ENCODE measurements around the gene IFTAP. TPM values are rescaled to one million over a fixed set of nuclear protein-coding genes. Genes with fewer than 3 reads are reported as not detected.

IFTAP gene
- total and polyA plus RNA-seq, 2 of the 13 experiments (the other 11 are each of a cell fraction or from before 2014, with no cell fraction given) = 11.3 to 29.4 TPM

DNA sequence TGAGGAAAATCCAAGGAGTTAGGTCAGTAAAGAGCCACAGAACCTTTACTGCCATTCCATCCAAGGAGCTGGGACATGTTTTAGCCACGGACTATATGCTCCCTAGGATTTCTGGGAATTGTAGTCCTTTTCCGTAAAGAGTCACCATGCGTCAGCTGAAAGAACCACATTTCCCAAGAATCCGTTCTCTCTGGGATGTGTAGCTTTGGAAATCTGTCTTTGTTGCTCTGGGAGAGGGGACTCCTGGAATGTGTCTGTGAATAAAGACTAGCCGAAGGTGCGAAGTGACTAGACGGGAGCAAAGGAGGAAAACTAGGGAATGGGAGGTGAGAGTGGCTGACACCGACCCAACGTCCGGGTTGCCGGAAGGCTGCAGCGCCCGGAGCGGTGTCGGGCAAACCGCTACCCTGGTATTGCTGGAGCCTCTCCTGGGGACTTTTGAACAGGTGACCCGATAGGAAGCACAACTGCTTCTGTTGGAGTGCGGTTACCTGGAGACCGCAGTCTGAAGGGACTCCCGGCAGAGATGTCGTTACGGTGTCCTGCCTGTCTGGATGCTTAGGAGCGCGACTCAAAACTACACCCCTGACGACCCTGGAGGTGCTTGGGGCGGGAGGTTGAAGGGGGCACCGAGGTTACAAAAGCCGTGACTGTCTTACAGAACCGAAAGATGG is at the start of gene IFTAP (continued):
- TF ChIP-seq, protein P1, sequence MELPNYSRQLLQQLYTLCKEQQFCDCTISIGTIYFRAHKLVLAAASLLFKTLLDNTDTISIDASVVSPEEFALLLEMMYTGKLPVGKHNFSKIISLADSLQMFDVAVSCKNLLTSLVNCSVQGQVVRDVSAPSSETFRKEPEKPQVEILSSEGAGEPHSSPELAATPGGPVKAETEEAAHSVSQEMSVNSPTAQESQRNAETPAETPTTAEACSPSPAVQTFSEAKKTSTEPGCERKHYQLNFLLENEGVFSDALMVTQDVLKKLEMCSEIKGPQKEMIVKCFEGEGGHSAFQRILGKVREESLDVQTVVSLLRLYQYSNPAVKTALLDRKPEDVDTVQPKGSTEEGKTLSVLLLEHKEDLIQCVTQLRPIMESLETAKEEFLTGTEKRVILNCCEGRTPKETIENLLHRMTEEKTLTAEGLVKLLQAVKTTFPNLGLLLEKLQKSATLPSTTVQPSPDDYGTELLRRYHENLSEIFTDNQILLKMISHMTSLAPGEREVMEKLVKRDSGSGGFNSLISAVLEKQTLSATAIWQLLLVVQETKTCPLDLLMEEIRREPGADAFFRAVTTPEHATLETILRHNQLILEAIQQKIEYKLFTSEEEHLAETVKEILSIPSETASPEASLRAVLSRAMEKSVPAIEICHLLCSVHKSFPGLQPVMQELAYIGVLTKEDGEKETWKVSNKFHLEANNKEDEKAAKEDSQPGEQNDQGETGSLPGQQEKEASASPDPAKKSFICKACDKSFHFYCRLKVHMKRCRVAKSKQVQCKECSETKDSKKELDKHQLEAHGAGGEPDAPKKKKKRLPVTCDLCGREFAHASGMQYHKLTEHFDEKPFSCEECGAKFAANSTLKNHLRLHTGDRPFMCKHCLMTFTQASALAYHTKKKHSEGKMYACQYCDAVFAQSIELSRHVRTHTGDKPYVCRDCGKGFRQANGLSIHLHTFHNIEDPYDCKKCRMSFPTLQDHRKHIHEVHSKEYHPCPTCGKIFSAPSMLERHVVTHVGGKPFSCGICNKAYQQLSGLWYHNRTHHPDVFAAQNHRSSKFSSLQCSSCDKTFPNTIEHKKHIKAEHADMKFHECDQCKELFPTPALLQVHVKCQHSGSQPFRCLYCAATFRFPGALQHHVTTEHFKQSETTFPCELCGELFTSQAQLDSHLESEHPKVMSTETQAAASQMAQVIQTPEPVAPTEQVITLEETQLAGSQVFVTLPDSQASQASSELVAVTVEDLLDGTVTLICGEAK (IDR thresholded peaks at IDR 0.05) = peak; percentile 64
- TF ChIP-seq, protein P1 (CRISPR knock-in tag; IDR thresholded peaks at IDR 0.05) = peak; percentile 70; the same call in 1 of the 2 replicates
- TF ChIP-seq ZNF143 (CRISPR knock-in tag; IDR thresholded peaks at IDR 0.05) = peak; percentile 100
- no peak for TF ChIP-seq SYNCRIP (IDR thresholded peaks at IDR 0.05; ENCODE audit: insufficient read depth, low read depth, low read length)
- TF ChIP-seq PAX8 (CRISPR knock-in tag; IDR thresholded peaks at IDR 0.05; ENCODE audit: borderline replicate concordance) = no peak
- TF ChIP-seq HNRNPUL1 (IDR thresholded peaks at IDR 0.05; ENCODE audit: low read depth, low read length) = no peak
- no peak for TF ChIP-seq ZNF619 (CRISPR knock-in tag; IDR thresholded peaks at IDR 0.05)
- peak; percentile 25; the same call in 1 of the 2 replicates for TF ChIP-seq TARDBP (CRISPR knock-in tag; IDR thresholded peaks at IDR 0.05)
- TF ChIP-seq FOXP1 (IDR thresholded peaks at IDR 0.05) = no peak
- peak; percentile 60 for TF ChIP-seq FOXP1 (CRISPR knock-in tag; IDR thresholded peaks at IDR 0.05)
- TF ChIP-seq KLF6 (CRISPR knock-in tag; IDR thresholded peaks at IDR 0.05) = no peak
- peak; percentile 69; the same call in 1 of the 2 replicates for TF ChIP-seq FOXO1 (CRISPR knock-in tag; IDR thresholded peaks at IDR 0.05)
- peak; percentile 21; the same call in 1 of the 2 replicates for TF ChIP-seq PAXIP1 (CRISPR knock-in tag; conservative IDR thresholded peaks at IDR 0.05)
- TF ChIP-seq ZNF510 (CRISPR knock-in tag; IDR thresholded peaks at IDR 0.05; ENCODE audit: low read depth) = no peak
- no peak for TF ChIP-seq HOXD1 (CRISPR knock-in tag; IDR thresholded peaks at IDR 0.05)
- TF ChIP-seq LRRFIP1 (CRISPR knock-in tag; conservative IDR thresholded peaks at IDR 0.05) = no peak

All from HepG2 (cell line).